GM10847 (cell line): Measurements from ENCODE around the gene SEC61A2.

Experiments
- POLR2A ChIP-seq: IDR thresholded peaks from 2 replicates; pipeline ENCODE4 v1.6.1; 2011; ENCODE audit not compliant: insufficient read length; ENCODE audit errors: extremely low read depth

SEC61A2 gene

GRCh38 chr10:12144538-12144937 is 15.1 kb downstream of the SEC61A2 start:
- no peak for TF ChIP-seq POLR2A

- no peak for TF ChIP-seq POLR2A
Observed at GRCh38 chr10:12150163-12150562, 20.7 kb downstream of the SEC61A2 start.

- no peak for TF ChIP-seq POLR2A
Observed at GRCh38 chr10:12154516-12154915, 25.0 kb downstream of the SEC61A2 start.

GRCh38 chr10:12156367-12157123 is 27.1 kb downstream of the SEC61A2 start:
- no peak for TF ChIP-seq POLR2A

- no peak for TF ChIP-seq POLR2A
Observed at GRCh38 chr10:12158111-12158510, 28.6 kb downstream of the SEC61A2 start.

GRCh38 chr10:12160664-12161063 is 31.2 kb downstream of the SEC61A2 start:
- no peak for TF ChIP-seq POLR2A

- TF ChIP-seq POLR2A, result no peak
Observed at GRCh38 chr10:12162927-12163326, 33.5 kb downstream of the SEC61A2 start.

GRCh38 chr10:12164085-12164484 is 34.6 kb downstream of the SEC61A2 start:
- TF ChIP-seq POLR2A, result no peak

- no peak for TF ChIP-seq POLR2A
Observed at GRCh38 chr10:12165036-12165435, 35.6 kb downstream of the SEC61A2 start.

GRCh38 chr10:12165999-12166775 is 36.7 kb downstream of the SEC61A2 start:
- TF ChIP-seq POLR2A, result no peak

- TF ChIP-seq POLR2A, result no peak
Observed at GRCh38 chr10:12177642-12178041, 48.2 kb downstream of the SEC61A2 start.

- TF ChIP-seq POLR2A, result no peak
Observed at GRCh38 chr10:12179606-12180170, 50.2 kb downstream of the SEC61A2 start.

- TF ChIP-seq POLR2A, result no peak
Observed at GRCh38 chr10:12180221-12180974, 50.9 kb downstream of the SEC61A2 start.

GRCh38 chr10:12181065-12181775 is 51.7 kb downstream of the SEC61A2 start:
- TF ChIP-seq POLR2A, result no peak

- no peak for TF ChIP-seq POLR2A
Observed at GRCh38 chr10:12184165-12184564, 54.7 kb downstream of the SEC61A2 start.

GRCh38 chr10:12186323-12186722 is 56.8 kb downstream of the SEC61A2 start:
- TF ChIP-seq POLR2A, result no peak
